NCI-H446 treated with DMSO at 0.1 percent for 48 hours (cell line): ENCODE data around the gene AUTS2.

Source experiments
- DNase-seq: peaks from one replicate; lab custom pipeline; 2025; lab: John Stamatoyannopoulos, UW

AUTS2 gene

GRCh38 chr7:70132852-70133690, 534.8 kb downstream of the AUTS2 start:
- DNase-seq, result no peak

- DNase-seq, result peak; percentile 78
These were observed 535.9 kb downstream of the AUTS2 start for GRCh38 chr7:70134029-70134770.

GRCh38 chr7:70135656-70136055, 537.4 kb downstream of the AUTS2 start:
- peak; percentile 18 for DNase-seq

- DNase-seq, result no peak
These were observed 538.9 kb downstream of the AUTS2 start for GRCh38 chr7:70137126-70137525.

- no peak for DNase-seq
These were observed 544.1 kb downstream of the AUTS2 start for GRCh38 chr7:70142247-70142932.

GRCh38 chr7:70143075-70144044, 545.1 kb downstream of the AUTS2 start:
- no peak for DNase-seq

GRCh38 chr7:70148997-70149396, 550.7 kb downstream of the AUTS2 start:
- DNase-seq, result no peak

GRCh38 chr7:70152313-70152712, 554.0 kb downstream of the AUTS2 start:
- DNase-seq, result no peak

GRCh38 chr7:70153933-70154332, 555.7 kb downstream of the AUTS2 start:
- no peak for DNase-seq

GRCh38 chr7:70154521-70155180, 556.4 kb downstream of the AUTS2 start:
- no peak for DNase-seq

GRCh38 chr7:70156057-70156456, 557.8 kb downstream of the AUTS2 start:
- DNase-seq, result no peak

- no peak for DNase-seq
These were observed 560.8 kb downstream of the AUTS2 start for GRCh38 chr7:70159121-70159520.

GRCh38 chr7:70165477-70166170, 567.3 kb downstream of the AUTS2 start:
- DNase-seq, result no peak

GRCh38 chr7:70171369-70171920, 573.2 kb downstream of the AUTS2 start:
- no peak for DNase-seq

- no peak for DNase-seq
These were observed 578.9 kb downstream of the AUTS2 start for GRCh38 chr7:70177166-70177565.

GRCh38 chr7:70178211-70178610, 579.9 kb downstream of the AUTS2 start:
- DNase-seq, result no peak

- DNase-seq, result no peak
These were observed 580.5 kb downstream of the AUTS2 start for GRCh38 chr7:70178787-70179186.

- DNase-seq, result no peak
These were observed 584.2 kb downstream of the AUTS2 start for GRCh38 chr7:70182521-70182920.

GRCh38 chr7:70183278-70183677, 585.0 kb downstream of the AUTS2 start:
- peak; percentile 30 for DNase-seq
